Measurements from ENCODE around the gene KCNE4. TPM values are rescaled to one million over a fixed set of nuclear protein-coding genes. Genes with fewer than 3 reads are reported as not detected.

The KCNE4 gene
- not detected for total RNA-seq

GRCh38 chr2:223051693-223052289, at the start of gene KCNE4:
TSS of gene KCNE4 (plus strand) at chr2:223052190. CDS start at chr2:223052831, 641 bp downstream.
- Mint-ChIP-seq H3K9me3 (ENCODE audit: insufficient read depth) (no peaks in the 10 kb centered on the region), H3K4me3 (no peak within 1 kb of the TSS), H3K27me3 (ENCODE audit: low read depth) (peaks cover 2% of the 10 kb centered on the region), H3K36me3 (ENCODE audit: low read depth) (no peaks in the 10 kb centered on the region), H3K4me1 (ENCODE audit: low read depth) (no peaks in the 10 kb centered on the region), H3K27ac (no peak within 1 kb of the TSS)
- POLR2A ChIA-PET = no interaction called here
- CTCF ChIA-PET = no interaction called here
- DNase-seq (no peak), ATAC-seq (no peak)

- Mint-ChIP-seq H3K27ac (no peak overlapping the region), H3K36me3 (ENCODE audit: low read depth) (no peaks in the 10 kb centered on the region), H3K27me3 (ENCODE audit: low read depth) (peaks cover 8% of the 10 kb centered on the region), H3K4me1 (ENCODE audit: low read depth) (no peaks in the 10 kb centered on the region), H3K4me3 (no peak overlapping the region), H3K9me3 (ENCODE audit: insufficient read depth) (no peaks in the 10 kb centered on the region)
- ChIA-PET POLR2A (no interaction called here), CTCF (no interaction called here)
- ATAC-seq (no peak), DNase-seq (no peak)
Measured at GRCh38 chr2:223003191-223003590, 48.8 kb upstream of the KCNE4 start.

- Mint-ChIP-seq H3K36me3 (ENCODE audit: low read depth) (no peaks in the 10 kb centered on the region), H3K4me1 (ENCODE audit: low read depth) (no peaks in the 10 kb centered on the region), H3K4me3 (no peak overlapping the region), H3K9me3 (ENCODE audit: insufficient read depth) (no peaks in the 10 kb centered on the region), H3K27ac (no peak overlapping the region), H3K27me3 (ENCODE audit: low read depth) (no peaks in the 10 kb centered on the region)
- POLR2A ChIA-PET = no interaction called here
- CTCF ChIA-PET = no interaction called here
- DNase-seq (no peak), ATAC-seq (no peak)
Measured at GRCh38 chr2:223005496-223005895, 46.5 kb upstream of the KCNE4 start.

GRCh38 chr2:223007531-223007930, 44.5 kb upstream of the KCNE4 start:
- no peak for DNase-seq
- H3K4me1 Mint-ChIP-seq (ENCODE audit: low read depth) = no peaks in the 10 kb centered on the region
- no peak overlapping the region for H3K27ac Mint-ChIP-seq
- H3K4me3 Mint-ChIP-seq = no peak overlapping the region
- ATAC-seq = no peak
- no peaks in the 10 kb centered on the region for H3K9me3 Mint-ChIP-seq (ENCODE audit: insufficient read depth)
- no peaks in the 10 kb centered on the region for H3K27me3 Mint-ChIP-seq (ENCODE audit: low read depth)
- POLR2A ChIA-PET = no interaction called here
- CTCF ChIA-PET = no interaction called here
- no peaks in the 10 kb centered on the region for H3K36me3 Mint-ChIP-seq (ENCODE audit: low read depth)

GRCh38 chr2:223008162-223008561, 43.8 kb upstream of the KCNE4 start:
- ChIA-PET CTCF (no interaction called here), POLR2A (no interaction called here)
- Mint-ChIP-seq H3K9me3 (ENCODE audit: insufficient read depth) (no peaks in the 10 kb centered on the region), H3K4me3 (no peak overlapping the region), H3K4me1 (ENCODE audit: low read depth) (no peaks in the 10 kb centered on the region), H3K27ac (no peak overlapping the region), H3K27me3 (ENCODE audit: low read depth) (no peaks in the 10 kb centered on the region), H3K36me3 (ENCODE audit: low read depth) (no peaks in the 10 kb centered on the region)
- ATAC-seq (no peak), DNase-seq (no peak)

GRCh38 chr2:223008956-223009355, 43.0 kb upstream of the KCNE4 start:
- ChIA-PET CTCF (no interaction called here), POLR2A (no interaction called here)
- no peak for DNase-seq
- no peaks in the 10 kb centered on the region for H3K27me3 Mint-ChIP-seq (ENCODE audit: low read depth)
- no peaks in the 10 kb centered on the region for H3K36me3 Mint-ChIP-seq (ENCODE audit: low read depth)
- no peak overlapping the region for H3K27ac Mint-ChIP-seq
- no peak overlapping the region for H3K4me3 Mint-ChIP-seq
- ATAC-seq = no peak
- no peaks in the 10 kb centered on the region for H3K4me1 Mint-ChIP-seq (ENCODE audit: low read depth)
- H3K9me3 Mint-ChIP-seq (ENCODE audit: insufficient read depth) = no peaks in the 10 kb centered on the region

- no peak overlapping the region for H3K4me3 Mint-ChIP-seq
- ChIA-PET POLR2A (no interaction called here), CTCF (no interaction called here)
- no peaks in the 10 kb centered on the region for H3K9me3 Mint-ChIP-seq (ENCODE audit: insufficient read depth)
- no peaks in the 10 kb centered on the region for H3K4me1 Mint-ChIP-seq (ENCODE audit: low read depth)
- DNase-seq (no peak), ATAC-seq (no peak)
- no peak overlapping the region for H3K27ac Mint-ChIP-seq
- H3K27me3 Mint-ChIP-seq (ENCODE audit: low read depth) = no peaks in the 10 kb centered on the region
- H3K36me3 Mint-ChIP-seq (ENCODE audit: low read depth) = no peaks in the 10 kb centered on the region
Measured at GRCh38 chr2:223010641-223011040, 41.3 kb upstream of the KCNE4 start.

- no peak for ATAC-seq
- Mint-ChIP-seq H3K9me3 (ENCODE audit: insufficient read depth) (no peaks in the 10 kb centered on the region), H3K4me1 (ENCODE audit: low read depth) (no peaks in the 10 kb centered on the region), H3K27ac (no peak overlapping the region), H3K36me3 (ENCODE audit: low read depth) (no peaks in the 10 kb centered on the region), H3K27me3 (ENCODE audit: low read depth) (no peaks in the 10 kb centered on the region), H3K4me3 (no peak overlapping the region)
- ChIA-PET POLR2A (no interaction called here), CTCF (no interaction called here)
- no peak for DNase-seq
Measured at GRCh38 chr2:223012291-223012690, 39.7 kb upstream of the KCNE4 start.

- H3K4me3 Mint-ChIP-seq = no peak overlapping the region
- H3K9me3 Mint-ChIP-seq (ENCODE audit: insufficient read depth) = no peaks in the 10 kb centered on the region
- ATAC-seq = no peak
- H3K27ac Mint-ChIP-seq = no peak overlapping the region
- no peaks in the 10 kb centered on the region for H3K27me3 Mint-ChIP-seq (ENCODE audit: low read depth)
- no peaks in the 10 kb centered on the region for H3K4me1 Mint-ChIP-seq (ENCODE audit: low read depth)
- H3K36me3 Mint-ChIP-seq (ENCODE audit: low read depth) = no peaks in the 10 kb centered on the region
- no peak for DNase-seq
- ChIA-PET CTCF (no interaction called here), POLR2A (no interaction called here)
Measured at GRCh38 chr2:223019390-223019930, 32.5 kb upstream of the KCNE4 start.

- ATAC-seq (no peak), DNase-seq (no peak)
- Mint-ChIP-seq H3K4me1 (ENCODE audit: low read depth) (no peaks in the 10 kb centered on the region), H3K9me3 (ENCODE audit: insufficient read depth) (no peaks in the 10 kb centered on the region), H3K4me3 (no peak overlapping the region), H3K36me3 (ENCODE audit: low read depth) (no peaks in the 10 kb centered on the region), H3K27me3 (ENCODE audit: low read depth) (no peaks in the 10 kb centered on the region), H3K27ac (no peak overlapping the region)
- ChIA-PET CTCF (no interaction called here), POLR2A (no interaction called here)
Measured at GRCh38 chr2:223019987-223020717, 31.8 kb upstream of the KCNE4 start.

- DNase-seq (no peak), ATAC-seq (no peak)
- ChIA-PET POLR2A (no interaction called here), CTCF (no interaction called here)
- no peaks in the 10 kb centered on the region for H3K27me3 Mint-ChIP-seq (ENCODE audit: low read depth)
- H3K36me3 Mint-ChIP-seq (ENCODE audit: low read depth) = no peaks in the 10 kb centered on the region
- H3K4me3 Mint-ChIP-seq = no peak overlapping the region
- no peaks in the 10 kb centered on the region for H3K4me1 Mint-ChIP-seq (ENCODE audit: low read depth)
- H3K9me3 Mint-ChIP-seq (ENCODE audit: insufficient read depth) = no peaks in the 10 kb centered on the region
- no peak overlapping the region for H3K27ac Mint-ChIP-seq
Measured at GRCh38 chr2:223020971-223021675, 30.9 kb upstream of the KCNE4 start.

- H3K27ac Mint-ChIP-seq = no peak overlapping the region
- no peaks in the 10 kb centered on the region for H3K27me3 Mint-ChIP-seq (ENCODE audit: low read depth)
- H3K4me3 Mint-ChIP-seq = no peak overlapping the region
- ChIA-PET POLR2A (no interaction called here), CTCF (interaction anchor here (0.7 kb wide), 1 partner anchor 87 kb away, joined by 3 read pairs; no protein-coding TSS in a partner anchor)
- H3K4me1 Mint-ChIP-seq (ENCODE audit: low read depth) = no peaks in the 10 kb centered on the region
- no peaks in the 10 kb centered on the region for H3K36me3 Mint-ChIP-seq (ENCODE audit: low read depth)
- H3K9me3 Mint-ChIP-seq (ENCODE audit: insufficient read depth) = no peaks in the 10 kb centered on the region
- ATAC-seq = no peak
- no peak for DNase-seq
Measured at GRCh38 chr2:223026357-223027110, 25.5 kb upstream of the KCNE4 start.
